ENCODE results near the gene FGL2. TPM values are rescaled to one million over a fixed set of nuclear protein-coding genes. Genes with fewer than 3 reads are reported as not detected.

The FGL2 gene
- total RNA-seq, 4 donors from 2014 or later = 1.7 to 5.8 (median 5.4) TPM

DNA sequence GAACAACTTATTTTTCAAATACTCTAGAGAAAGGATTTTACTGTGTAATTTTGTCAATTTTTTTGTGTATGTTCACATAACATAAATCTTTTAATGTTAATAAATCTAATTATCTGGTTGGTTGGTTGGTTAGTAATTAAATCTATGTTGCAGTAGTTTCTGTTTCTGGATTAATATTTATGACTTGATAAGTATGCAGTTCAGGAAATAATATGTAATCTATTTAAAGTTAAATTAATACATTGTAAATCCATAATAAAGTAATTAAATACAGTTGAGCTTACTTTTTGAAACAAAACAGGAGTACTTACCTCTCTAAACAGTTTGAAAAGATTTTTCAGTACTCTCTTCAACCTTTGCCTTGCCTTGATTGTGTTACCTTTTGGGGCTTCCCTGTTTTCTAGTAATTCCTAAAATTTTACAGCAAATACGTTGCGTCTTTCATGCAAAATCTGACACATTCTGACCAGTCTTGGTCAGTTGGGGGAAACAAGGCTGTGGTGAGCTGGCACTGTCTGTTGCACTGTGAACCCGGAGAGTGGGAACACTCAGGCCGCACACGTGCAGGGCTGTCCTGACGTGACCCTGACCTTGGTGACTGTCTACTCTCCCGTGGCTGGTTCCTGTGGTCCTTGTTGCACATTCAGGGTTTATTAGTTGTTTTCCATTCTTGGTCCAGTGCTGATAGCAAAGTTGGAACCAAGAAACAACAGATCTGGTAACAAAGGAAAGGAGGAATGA is 45.6 kb upstream of the FGL2 start:
- H3K27ac ChIP-seq = no peak overlapping the region
- intact Hi-C loops (cut with DNase I; ENCODE audit: low total_unique reads) (no loop called here), in situ Hi-C loops (cut with MboI; ENCODE audit: low sequenced_read_pairs in 4 of 4) (no loop called here)
- DNase-seq = peak; percentile 25 to 28
- ATAC-seq = no peak
- H3K9me3 ChIP-seq = no peaks in the 10 kb centered on the region
- TF ChIP-seq, protein P1, sequence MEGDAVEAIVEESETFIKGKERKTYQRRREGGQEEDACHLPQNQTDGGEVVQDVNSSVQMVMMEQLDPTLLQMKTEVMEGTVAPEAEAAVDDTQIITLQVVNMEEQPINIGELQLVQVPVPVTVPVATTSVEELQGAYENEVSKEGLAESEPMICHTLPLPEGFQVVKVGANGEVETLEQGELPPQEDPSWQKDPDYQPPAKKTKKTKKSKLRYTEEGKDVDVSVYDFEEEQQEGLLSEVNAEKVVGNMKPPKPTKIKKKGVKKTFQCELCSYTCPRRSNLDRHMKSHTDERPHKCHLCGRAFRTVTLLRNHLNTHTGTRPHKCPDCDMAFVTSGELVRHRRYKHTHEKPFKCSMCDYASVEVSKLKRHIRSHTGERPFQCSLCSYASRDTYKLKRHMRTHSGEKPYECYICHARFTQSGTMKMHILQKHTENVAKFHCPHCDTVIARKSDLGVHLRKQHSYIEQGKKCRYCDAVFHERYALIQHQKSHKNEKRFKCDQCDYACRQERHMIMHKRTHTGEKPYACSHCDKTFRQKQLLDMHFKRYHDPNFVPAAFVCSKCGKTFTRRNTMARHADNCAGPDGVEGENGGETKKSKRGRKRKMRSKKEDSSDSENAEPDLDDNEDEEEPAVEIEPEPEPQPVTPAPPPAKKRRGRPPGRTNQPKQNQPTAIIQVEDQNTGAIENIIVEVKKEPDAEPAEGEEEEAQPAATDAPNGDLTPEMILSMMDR (IDR thresholded peaks at IDR 0.05 in 4 of 5, conservative IDR thresholded peaks at IDR 0.05 in 1 of 5) = no peak
- TF ChIP-seq POLR2A (IDR thresholded peaks at IDR 0.05) = no peak
- no peaks in the 10 kb centered on the region for H3K36me3 ChIP-seq
- no peak overlapping the region for H3K4me3 ChIP-seq
- H3K4me1 ChIP-seq = peaks cover 4 to 7% of the 10 kb centered on the region in 2 donors
- H3K27me3 ChIP-seq = no peaks in the 10 kb centered on the region

DNA sequence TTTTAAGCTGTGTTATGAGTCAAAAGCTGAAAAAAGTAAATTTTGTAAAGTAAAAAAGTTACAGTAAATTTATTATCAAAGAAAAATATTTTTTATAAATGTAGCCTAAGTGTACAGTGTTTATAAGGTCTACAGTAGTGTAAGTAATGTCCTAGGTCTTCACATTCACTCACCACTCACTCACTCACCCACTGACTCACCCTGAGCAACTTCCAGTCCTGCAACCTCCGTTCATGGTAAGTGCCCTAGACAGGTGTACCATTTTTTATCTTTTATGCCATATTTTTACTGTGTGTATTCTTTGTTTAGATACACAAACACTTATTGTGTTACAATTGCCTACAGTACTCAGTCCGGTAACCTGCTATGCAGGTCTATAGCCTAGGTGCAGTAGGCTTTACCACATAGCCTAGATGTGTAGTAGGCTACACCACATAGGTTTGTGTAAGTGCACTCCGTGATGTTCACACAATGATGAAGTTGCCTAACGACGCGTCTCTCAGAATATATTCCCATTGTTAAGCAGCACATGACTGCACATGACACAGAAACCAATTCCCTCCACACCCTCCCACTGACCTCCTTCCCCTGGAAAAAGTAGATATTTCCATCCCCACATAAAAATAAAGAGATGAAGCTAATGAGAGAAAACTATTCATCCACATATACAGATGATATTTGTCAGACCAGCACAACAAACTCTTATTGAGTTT is 44.8 kb upstream of the FGL2 start:
- DNase-seq = no peak
- TF ChIP-seq, protein P1 (IDR thresholded peaks at IDR 0.05 in 4 of 5, conservative IDR thresholded peaks at IDR 0.05 in 1 of 5) = no peak
- TF ChIP-seq POLR2A (IDR thresholded peaks at IDR 0.05) = no peak
- H3K9me3 ChIP-seq = no peaks in the 10 kb centered on the region
- no peak overlapping the region for H3K27ac ChIP-seq
- no peaks in the 10 kb centered on the region for H3K36me3 ChIP-seq
- peaks cover 4 to 7% of the 10 kb centered on the region in 2 donors for H3K4me1 ChIP-seq
- intact Hi-C loops (cut with DNase I; ENCODE audit: low total_unique reads) = no loop called here
- H3K27me3 ChIP-seq = no peaks in the 10 kb centered on the region
- in situ Hi-C loops (cut with MboI; ENCODE audit: low sequenced_read_pairs in 4 of 4) = no loop called here
- no peak overlapping the region for H3K4me3 ChIP-seq
- no peak for ATAC-seq

DNA sequence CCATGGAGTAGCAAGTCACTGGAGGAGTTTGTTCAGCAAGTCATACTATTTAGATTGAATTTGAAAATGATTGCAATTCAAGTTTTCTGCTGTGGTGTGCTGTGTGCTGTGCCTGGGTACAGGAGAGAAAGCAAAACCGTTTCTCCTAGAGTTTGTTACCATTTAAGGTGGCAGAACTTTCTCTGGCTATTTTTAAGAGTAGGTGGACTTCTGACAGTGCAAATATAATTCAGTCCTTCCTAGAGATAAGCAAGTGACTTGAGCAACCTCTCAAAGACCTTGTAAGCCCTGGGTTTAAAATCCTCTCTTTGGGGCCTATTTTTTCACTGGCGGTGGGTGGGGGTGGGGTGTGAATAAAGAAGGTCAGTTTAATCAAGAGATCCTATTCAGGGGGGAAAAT is 42.9 kb upstream of the FGL2 start:
- H3K36me3 ChIP-seq = no peaks in the 10 kb centered on the region
- TF ChIP-seq, protein P1 (IDR thresholded peaks at IDR 0.05 in 4 of 5, conservative IDR thresholded peaks at IDR 0.05 in 1 of 5) = no peak
- no peak for TF ChIP-seq POLR2A (IDR thresholded peaks at IDR 0.05)
- H3K9me3 ChIP-seq = no peaks in the 10 kb centered on the region
- intact Hi-C loops (cut with DNase I; ENCODE audit: low total_unique reads) = no loop called here
- no peak for ATAC-seq
- H3K4me3 ChIP-seq = no peak overlapping the region
- no peak overlapping the region for H3K27ac ChIP-seq
- peaks cover 4 to 7% of the 10 kb centered on the region in 2 donors for H3K4me1 ChIP-seq
- in situ Hi-C loops (cut with MboI; ENCODE audit: low sequenced_read_pairs in 4 of 4) = no loop called here
- DNase-seq = no peak
- no peaks in the 10 kb centered on the region for H3K27me3 ChIP-seq

DNA sequence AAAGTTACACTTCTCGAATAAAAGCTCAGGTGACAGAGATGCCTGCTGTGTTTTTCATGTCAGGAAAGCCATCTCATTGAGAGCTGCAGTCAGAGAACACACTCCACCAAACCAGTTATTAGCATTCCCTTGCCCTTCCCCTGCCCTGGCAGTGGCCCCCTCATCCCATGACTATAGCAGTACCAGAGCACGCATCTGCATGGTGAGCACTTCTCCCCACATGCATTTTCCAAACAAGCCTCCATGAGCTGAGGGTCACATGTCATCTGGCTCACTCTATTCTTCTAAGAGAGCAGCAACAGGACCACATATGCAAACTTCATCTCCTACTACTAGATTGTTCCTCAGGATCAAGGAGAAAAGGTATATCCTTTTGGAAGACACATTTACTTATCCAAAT is 42.4 kb upstream of the FGL2 start:
- H3K4me1 ChIP-seq = peaks cover 4 to 7% of the 10 kb centered on the region in 2 donors
- TF ChIP-seq POLR2A (IDR thresholded peaks at IDR 0.05) = no peak
- TF ChIP-seq, protein P1 (IDR thresholded peaks at IDR 0.05 in 4 of 5, conservative IDR thresholded peaks at IDR 0.05 in 1 of 5) = no peak
- H3K36me3 ChIP-seq = no peaks in the 10 kb centered on the region
- no peaks in the 10 kb centered on the region for H3K9me3 ChIP-seq
- no peak overlapping the region for H3K4me3 ChIP-seq
- intact Hi-C loops (cut with DNase I; ENCODE audit: low total_unique reads) = no loop called here
- no peak for ATAC-seq
- DNase-seq = no peak
- in situ Hi-C loops (cut with MboI; ENCODE audit: low sequenced_read_pairs in 4 of 4) = no loop called here
- no peaks in the 10 kb centered on the region for H3K27me3 ChIP-seq
- no peak overlapping the region for H3K27ac ChIP-seq
